ENCODE data around the gene SLC30A4.

Gene SLC30A4, protein sequence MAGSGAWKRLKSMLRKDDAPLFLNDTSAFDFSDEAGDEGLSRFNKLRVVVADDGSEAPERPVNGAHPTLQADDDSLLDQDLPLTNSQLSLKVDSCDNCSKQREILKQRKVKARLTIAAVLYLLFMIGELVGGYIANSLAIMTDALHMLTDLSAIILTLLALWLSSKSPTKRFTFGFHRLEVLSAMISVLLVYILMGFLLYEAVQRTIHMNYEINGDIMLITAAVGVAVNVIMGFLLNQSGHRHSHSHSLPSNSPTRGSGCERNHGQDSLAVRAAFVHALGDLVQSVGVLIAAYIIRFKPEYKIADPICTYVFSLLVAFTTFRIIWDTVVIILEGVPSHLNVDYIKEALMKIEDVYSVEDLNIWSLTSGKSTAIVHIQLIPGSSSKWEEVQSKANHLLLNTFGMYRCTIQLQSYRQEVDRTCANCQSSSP

GRCh38 chr15:45522328-45523165 lies at the start of gene SLC30A4:
TSS of gene SLC30A4 (minus strand) at chr15:45522755. CDS start at chr15:45522354, 401 bp downstream.
- peak; percentile 35 for DNase-seq (ENCODE audit: low spot score)

GRCh38 chr15:45555934-45556608 lies 33.5 kb upstream of the SLC30A4 start:
- no peak for DNase-seq (ENCODE audit: low spot score)

DNA sequence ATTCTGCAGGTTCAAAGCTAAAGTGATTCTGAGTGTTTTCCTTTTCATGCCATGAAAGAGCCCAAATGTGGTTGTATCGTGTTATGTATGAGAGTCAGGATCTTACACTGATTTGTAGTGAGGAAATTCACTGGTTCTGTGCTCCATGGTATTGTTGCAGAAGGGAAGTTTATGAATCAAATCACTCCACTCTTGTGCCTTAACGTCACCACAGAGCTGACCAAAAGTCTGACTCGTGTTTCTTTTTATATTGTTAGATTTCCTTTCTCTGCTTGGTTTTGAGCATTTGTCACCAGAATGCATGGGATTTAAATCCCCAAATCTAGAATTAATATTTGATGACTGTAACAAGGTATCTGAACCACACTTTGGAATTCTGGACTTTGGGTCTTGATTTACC lies 29.1 kb upstream of the SLC30A4 start:
- no peak for DNase-seq (ENCODE audit: low spot score)

- peak; percentile 53 for DNase-seq (ENCODE audit: low spot score)
Observed at GRCh38 chr15:45550436-45550835, 27.9 kb upstream of the SLC30A4 start.

DNA sequence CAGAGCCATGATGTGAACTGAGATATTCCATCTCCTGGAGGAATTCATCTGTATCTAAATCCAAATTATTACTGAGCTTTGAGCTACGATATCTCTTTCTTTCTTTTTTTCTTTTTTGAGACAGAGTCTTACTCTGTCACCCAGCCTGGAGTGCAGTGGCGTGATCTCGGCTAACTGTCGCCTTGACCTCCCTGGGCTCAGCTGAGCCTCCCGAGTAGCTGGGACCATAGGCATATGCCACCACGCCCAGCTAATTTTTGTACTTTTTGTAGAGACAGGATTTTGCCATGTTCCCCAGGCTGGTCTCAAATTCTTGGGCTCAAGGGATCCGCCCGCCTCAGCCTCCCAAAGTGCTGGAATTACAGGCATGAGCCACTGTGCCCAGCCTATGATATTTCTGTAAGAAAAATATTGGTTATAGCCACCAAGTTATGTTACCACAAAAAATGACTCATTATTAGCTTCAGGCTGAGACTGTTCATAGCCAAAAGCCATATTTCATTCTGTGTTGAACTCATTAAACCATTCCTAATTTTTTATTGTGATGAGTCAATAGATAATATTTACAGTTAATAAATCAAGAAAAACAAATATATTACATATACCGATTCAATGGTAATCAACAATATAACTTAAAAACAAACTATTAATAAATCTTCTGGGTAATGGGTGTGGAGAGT lies 27.1 kb upstream of the SLC30A4 start:
- no peak for DNase-seq (ENCODE audit: low spot score)

DNA sequence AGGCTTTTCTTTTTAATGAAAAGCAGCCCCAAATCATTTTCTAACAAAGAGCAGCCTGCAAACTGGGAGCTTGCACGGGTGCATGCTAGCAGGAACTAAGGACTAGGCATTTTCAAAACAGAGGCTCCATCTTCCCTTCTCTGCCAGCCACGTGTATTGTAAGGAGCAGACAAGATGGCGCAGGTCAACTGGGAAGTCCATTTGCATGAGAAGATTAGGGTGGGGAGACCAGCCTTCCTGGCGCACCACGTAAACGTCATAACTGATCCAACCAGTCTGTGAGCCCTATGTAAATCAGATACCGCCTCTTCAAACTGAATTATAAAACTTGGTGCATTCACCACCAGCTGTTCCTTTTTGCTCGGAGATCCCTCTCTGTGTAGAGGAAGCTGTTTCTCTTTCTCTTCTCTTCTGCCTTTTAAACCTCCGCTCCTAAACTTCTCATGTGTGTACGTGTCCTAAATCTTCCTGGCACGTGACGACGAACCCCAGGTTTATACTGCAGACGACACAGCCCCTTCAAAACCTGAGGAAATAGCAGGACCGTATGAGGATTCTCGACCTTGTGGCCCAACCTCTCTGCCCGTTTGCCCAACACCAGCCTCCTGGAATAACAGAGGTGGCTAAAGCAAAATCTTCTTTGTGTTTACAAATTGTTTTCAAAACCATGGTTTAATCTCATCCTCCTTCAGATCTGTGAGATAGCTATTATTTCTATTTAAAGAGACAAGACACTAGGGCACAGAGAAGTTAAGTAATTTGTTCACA lies 26.4 kb upstream of the SLC30A4 start:
- DNase-seq (ENCODE audit: low spot score): no peak

- no peak for DNase-seq (ENCODE audit: low spot score)
Observed at GRCh38 chr15:45546789-45547188, 24.2 kb upstream of the SLC30A4 start.

- no peak for DNase-seq (ENCODE audit: low spot score)
Observed at GRCh38 chr15:45544266-45545023, 21.9 kb upstream of the SLC30A4 start.

DNA sequence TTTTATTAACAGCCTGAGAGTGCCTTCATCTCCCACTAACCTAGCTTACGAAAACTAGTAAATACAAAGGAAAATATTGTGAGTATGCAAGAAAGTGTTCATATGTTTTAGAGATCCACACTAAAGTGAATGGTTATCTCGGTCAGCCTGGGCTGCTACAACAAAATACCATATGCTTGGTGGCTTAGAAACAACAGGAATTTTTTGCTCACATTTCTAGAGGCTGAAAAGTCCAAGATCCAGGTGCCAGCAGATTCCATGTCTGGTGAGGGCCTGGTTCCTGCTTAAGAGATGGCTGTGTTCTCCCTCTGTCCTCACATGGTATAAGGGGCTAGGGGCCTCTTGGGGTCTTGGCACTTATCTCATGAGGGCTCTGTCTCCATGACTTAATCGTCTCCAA lies 20.5 kb upstream of the SLC30A4 start:
- no peak for DNase-seq (ENCODE audit: low spot score)

GRCh38 chr15:45540531-45540930 lies 18.0 kb upstream of the SLC30A4 start:
- no peak for DNase-seq (ENCODE audit: low spot score)

- DNase-seq (ENCODE audit: low spot score): no peak
Observed at GRCh38 chr15:45539680-45540079, 17.1 kb upstream of the SLC30A4 start.

- no peak for DNase-seq (ENCODE audit: low spot score)
Observed at GRCh38 chr15:45536934-45537333, 14.4 kb upstream of the SLC30A4 start.

DNA sequence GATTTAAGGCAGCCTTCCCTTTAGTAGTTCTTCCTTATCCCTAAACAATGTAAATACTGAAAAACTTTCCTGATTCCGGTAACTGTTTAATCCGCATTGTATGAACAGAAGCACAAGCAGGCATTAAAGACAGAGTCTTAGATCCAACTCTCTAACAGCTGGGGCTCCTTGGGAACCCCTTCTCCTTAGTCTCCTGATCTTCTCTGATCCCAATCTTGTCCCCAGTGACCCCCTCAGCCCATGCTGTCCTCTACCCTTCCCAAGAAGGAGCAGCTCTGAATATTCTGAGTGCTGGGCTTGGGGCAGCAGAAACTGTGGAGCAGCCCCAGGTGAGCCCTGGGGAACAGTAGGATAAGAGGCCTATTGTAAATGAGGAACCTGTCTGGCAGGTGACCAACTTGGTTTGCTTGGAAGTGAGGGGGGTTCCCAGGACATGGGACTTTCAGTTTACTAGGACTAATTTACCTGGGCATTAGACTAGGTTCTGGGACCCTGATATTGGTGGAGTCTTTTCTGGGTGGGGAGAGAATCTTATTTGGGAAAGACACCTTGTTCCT lies 13.0 kb upstream of the SLC30A4 start:
- no peak for DNase-seq (ENCODE audit: low spot score)

- no peak for DNase-seq (ENCODE audit: low spot score)
Observed at GRCh38 chr15:45534821-45535220, 12.3 kb upstream of the SLC30A4 start.

DNA sequence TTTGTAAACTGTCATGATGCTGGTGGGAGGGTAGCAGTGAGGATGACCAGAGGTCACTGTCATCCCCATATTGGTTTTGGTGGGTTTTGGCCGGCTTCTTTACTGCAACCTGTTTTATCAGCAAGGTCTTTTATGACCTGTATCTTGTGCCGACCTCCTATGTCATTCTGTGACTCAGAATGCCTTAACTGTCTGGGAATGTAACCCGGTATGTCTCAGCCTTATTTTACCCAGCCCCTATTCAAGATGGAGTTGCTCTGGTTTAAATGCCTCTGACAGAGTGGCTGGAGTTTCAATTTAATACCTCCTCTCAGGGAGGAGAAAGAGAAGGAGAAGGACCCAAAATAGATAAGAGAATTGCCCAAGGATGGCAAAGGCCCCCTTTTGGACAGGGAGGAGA lies 10.3 kb upstream of the SLC30A4 start:
- peak; percentile 38 for DNase-seq (ENCODE audit: low spot score)

- peak; percentile 21 for DNase-seq (ENCODE audit: low spot score)
Observed at GRCh38 chr15:45529613-45530012, 7.1 kb upstream of the SLC30A4 start.

DNA sequence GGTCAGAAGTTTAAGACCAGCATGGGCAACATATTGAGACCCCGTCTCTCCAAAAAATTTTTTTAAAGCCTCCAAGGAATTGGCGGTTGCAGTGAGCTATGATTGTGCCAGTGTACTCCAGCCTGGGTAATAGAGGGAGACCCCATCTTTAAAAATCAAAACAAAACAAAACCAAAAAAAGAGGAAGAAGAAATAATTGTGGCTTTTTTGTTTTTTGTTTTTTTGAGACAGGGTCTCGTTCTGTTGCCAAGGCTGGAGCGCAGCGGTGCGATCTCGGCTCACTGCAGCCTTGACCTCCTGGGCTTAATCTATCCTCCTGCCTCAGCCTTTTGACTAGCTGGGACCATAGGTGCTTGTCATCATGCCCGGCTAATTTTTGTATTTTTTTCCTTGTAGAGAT lies 4.5 kb upstream of the SLC30A4 start:
- DNase-seq (ENCODE audit: low spot score): no peak

- DNase-seq (ENCODE audit: low spot score): no peak
Observed at GRCh38 chr15:45523166-45523460, 558 bp upstream of the SLC30A4 start.

- DNase-seq (ENCODE audit: low spot score): no peak
Observed at GRCh38 chr15:45521596-45522327, 793 bp downstream of the SLC30A4 start.

Measured in RKO (cell line).